ENCODE measurements around the gene ZIK1. TPM values are rescaled to one million over a fixed set of nuclear protein-coding genes. Genes with fewer than 3 reads are reported as not detected.

The ZIK1 gene
- total and polyA plus RNA-seq, 2 of the 4 experiments (the other 2 are of a cell fraction), result 4.1 to 11.8 TPM

DNA sequence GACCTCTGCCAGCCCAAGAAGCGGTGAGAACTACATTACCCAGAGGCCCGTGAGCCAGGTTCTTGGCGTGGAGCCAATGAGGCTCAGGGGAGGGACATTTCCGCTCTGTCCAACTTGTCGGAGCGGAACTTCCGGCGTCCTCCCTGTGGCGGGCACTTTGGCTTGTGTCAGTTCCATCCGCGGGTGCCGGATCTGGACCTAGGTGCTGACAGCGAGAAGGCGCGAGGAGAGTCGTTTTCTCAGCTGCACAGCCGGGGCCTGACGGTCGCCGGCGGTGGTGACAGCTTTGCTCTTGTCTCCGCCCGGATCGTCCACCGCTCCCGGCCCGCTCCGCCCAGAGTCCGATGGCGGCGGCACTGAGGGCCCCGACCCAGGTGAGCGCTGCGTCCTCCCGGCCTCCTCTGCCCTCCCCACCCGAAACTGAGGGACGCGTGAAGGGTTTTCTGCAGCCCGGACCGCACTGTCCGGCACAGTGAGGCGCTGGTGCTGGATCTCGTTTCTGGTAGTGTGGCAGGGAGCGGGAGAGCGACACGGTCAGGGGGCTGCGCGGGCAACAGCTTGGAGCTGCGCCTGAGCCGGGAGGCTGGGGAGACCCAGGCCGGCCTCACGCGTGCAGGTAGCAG lies 15.9 kb downstream of the ZIK1 start, which contains the start of gene ZNF530:
Gene ZNF530 (plus strand): TSS at position 125 of the 623 bp plus-strand sequence. CDS start 4,461 bp downstream, outside the sequence.
- Histone ChIP-seq H3K4ac (ENCODE audit: low read depth, low read length) (no peak within 1 kb of the TSS), H2AK9ac (replicated peaks; ENCODE audit: low read depth, low read length, poor library complexity) (peak within 1 kb of the TSS; percentile 55), H3K36me3 (ENCODE audit: control insufficient read depth, insufficient read depth, low read length) (peaks cover 2% of the 10 kb centered on the region; the same call in 1 of the 2 replicates), H3K23ac (ENCODE audit: low read depth, low read length) (0 out of 2 replicates have a peak within 1 kb of the TSS, but pooled peaks have one; percentile 25), H2BK5ac (ENCODE audit: low read depth, low read length, poor library complexity, severe bottlenecking) (no peak within 1 kb of the TSS), H3K79me1 (ENCODE audit: low read depth in 1 of 2, low read length in 2 of 2) (peaks cover 17 to 23% of the 10 kb centered on the region in 2 experiments), H3K9me3 (ENCODE audit: control insufficient read depth, insufficient read depth, low read length) (no peaks in the 10 kb centered on the region; the same call in 1 of the 2 replicates), H3K18ac (ENCODE audit: low read depth, low read length) (no peak within 1 kb of the TSS), H3K56ac (ENCODE audit: extremely low read depth, insufficient read depth, low read length) (no peak within 1 kb of the TSS), H2BK15ac (ENCODE audit: low read depth, low read length) (no peak within 1 kb of the TSS), H3K14ac (replicated peaks; ENCODE audit: low read depth, low read length) (no peak within 1 kb of the TSS), H4K91ac (ENCODE audit: insufficient read depth, low read depth, low read length) (no peak within 1 kb of the TSS; the same call in 1 of the 2 replicates), H3K9me1 (ENCODE audit: insufficient read depth, low read length) (no peaks in the 10 kb centered on the region), H3K9ac (ENCODE audit: low read depth, low read length) (peak within 1 kb of the TSS; percentile 55), H3K27ac (ENCODE audit: insufficient read depth, low read length) (peak within 1 kb of the TSS; percentile 13; the same call in 1 of the 2 replicates), H4K5ac (ENCODE audit: low read depth, low read length) (peak within 1 kb of the TSS; percentile 78), H3K4me3 (ENCODE audit: insufficient read depth, low read depth, low read length) (peak within 1 kb of the TSS; percentile 75), H2AK5ac (ENCODE audit: low read depth, low read length) (no peak within 1 kb of the TSS), H2BK120ac (ENCODE audit: low read depth, low read length) (no peak within 1 kb of the TSS), H4K20me1 (ENCODE audit: insufficient read depth, low read length) (no peaks in the 10 kb centered on the region), H4K8ac (ENCODE audit: low read depth in 2 of 2, low read length in 2 of 2) (peak within 1 kb of the TSS; percentile 40 to 79), H2BK20ac (ENCODE audit: low read depth, low read length) (no peak within 1 kb of the TSS), H3K4me2 (ENCODE audit: low read depth, low read length) (peak within 1 kb of the TSS; percentile 82), H3K27me3 (ENCODE audit: control insufficient read depth, insufficient read depth, low read length) (no peaks in the 10 kb centered on the region), H3K4me1 (ENCODE audit: control insufficient read depth, insufficient read depth, low read length) (no peaks in the 10 kb centered on the region), H2AFZ (replicated peaks; ENCODE audit: low read length, poor library complexity) (peak within 1 kb of the TSS; percentile 98)
- peak; percentile 91 for DNase-seq
- intact Hi-C loops (cut with micrococcal nuclease), result no loop called here
- ChIA-PET POLR2A (ENCODE audit: unreplicated experiment) (no interaction called here), CTCF (no interaction called here)
- in situ Hi-C loops (cut with MboI; ENCODE audit: low sequenced_read_pairs), result no loop called here
- no TSS peak for BruUV-seq (replicated peaks)
- WGBS, 2 experiments (ENCODE audit: extremely low coverage in 2 of 2, insufficient read length in 1 of 2), result 0% methylated on average over 35 of the region's 53 CpGs; no CpG with 5 or more reads in 1 of the 2 experiments
- dilution Hi-C loops (cut with HindIII; ENCODE audit: low sequenced_read_pairs, unreplicated experiment), result no loop called here
- peak; percentile 98 for ATAC-seq (ENCODE audit: low read depth)
- TF ChIP-seq FOS (IDR thresholded peaks at IDR 0.05; ENCODE audit: low read depth, low read length) (no peak), RCOR1 (IDR thresholded peaks at IDR 0.05; ENCODE audit: insufficient replicate concordance, low read length) (no peak), MXI1 (IDR thresholded peaks at IDR 0.05; ENCODE audit: borderline replicate concordance, low read depth, low read length) (peak; percentile 56; the same call in 1 of the 2 replicates), MAZ (IDR thresholded peaks at IDR 0.05; ENCODE audit: borderline replicate concordance, low read depth, low read length) (peak; percentile 97), BHLHE40 (IDR thresholded peaks at IDR 0.05; ENCODE audit: low read depth, low read length) (no peak)
- TF ChIP-seq, protein P1, sequence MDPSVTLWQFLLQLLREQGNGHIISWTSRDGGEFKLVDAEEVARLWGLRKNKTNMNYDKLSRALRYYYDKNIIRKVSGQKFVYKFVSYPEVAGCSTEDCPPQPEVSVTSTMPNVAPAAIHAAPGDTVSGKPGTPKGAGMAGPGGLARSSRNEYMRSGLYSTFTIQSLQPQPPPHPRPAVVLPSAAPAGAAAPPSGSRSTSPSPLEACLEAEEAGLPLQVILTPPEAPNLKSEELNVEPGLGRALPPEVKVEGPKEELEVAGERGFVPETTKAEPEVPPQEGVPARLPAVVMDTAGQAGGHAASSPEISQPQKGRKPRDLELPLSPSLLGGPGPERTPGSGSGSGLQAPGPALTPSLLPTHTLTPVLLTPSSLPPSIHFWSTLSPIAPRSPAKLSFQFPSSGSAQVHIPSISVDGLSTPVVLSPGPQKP (IDR thresholded peaks at IDR 0.05; ENCODE audit: borderline replicate concordance, low read depth, low read length), result no peak

Measured in IMR-90 (cell line).